Left ventricle myocardium superior (tissue), 1 donor: Measurements from ENCODE around the gene BICRA. TPM values are rescaled to one million over a fixed set of nuclear protein-coding genes. Genes with fewer than 3 reads are reported as not detected.
A peak's percentile ranks its signal among the peaks of the same experiment; 100 is the strongest.
"Not testable (repeated sequence)": the region's sequence is repeated elsewhere in the genome, so short reads cannot be mapped to it uniquely, and the experiment has no call there.

Experiments used
- ATAC-seq: fragments of 200-7000 bp; cut with Tn5 transposase; one replicate; pipeline ENCODE4 v1.9.1; 2020; ENCODE audit warnings: mild to moderate bottlenecking, moderate library complexity
- DNase-seq: peaks from one replicate; pipeline ENCODE4 v3.0.0-alpha.2; 2020
- intact Hi-C: fragments of 100-400 bp; cut with micrococcal nuclease; formaldehyde crosslinking; loops from one replicate; pipeline ENCODE4 v1.11.0; 2022
- total RNA-seq: library from RNA; stranded (reverse); fragmentation: NEBNext Ultra II Directional; extraction: Animal tissue kit (Norgen Biotek cat#: 25700); gene quantifications from one replicate; pipeline ENCODE4 v1.2.1, GENCODE V29; 2021
- donor health status: DM: no; HTN: yes; CAD: no; lungs with severe emphysema.

Gene BICRA
- total RNA-seq, 1 donor from 2014 or later: 9.5 TPM

DNA sequence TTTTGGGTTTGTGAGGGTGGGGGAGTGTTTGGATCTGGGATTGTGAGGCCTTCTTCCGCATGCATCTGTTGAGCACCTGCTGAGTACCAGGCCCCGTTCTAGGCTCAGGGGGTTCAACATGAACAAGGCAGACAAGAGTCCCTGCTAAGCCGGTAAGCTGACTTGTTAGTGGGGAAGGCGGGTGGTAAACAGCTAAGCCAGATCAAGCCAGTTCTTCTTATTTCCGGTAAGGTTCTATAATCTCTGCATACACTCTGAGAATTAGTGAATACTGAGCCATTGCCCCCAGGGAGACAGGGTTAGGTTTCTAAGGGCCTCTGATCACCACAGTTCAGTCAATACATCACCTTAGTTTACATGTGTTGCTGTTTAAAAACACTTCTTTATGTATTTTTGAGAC, 94.4 kb downstream of the BICRA start:
- DNase-seq (no peak), ATAC-seq (no peak)
- intact Hi-C loops: no loop called here

DNA sequence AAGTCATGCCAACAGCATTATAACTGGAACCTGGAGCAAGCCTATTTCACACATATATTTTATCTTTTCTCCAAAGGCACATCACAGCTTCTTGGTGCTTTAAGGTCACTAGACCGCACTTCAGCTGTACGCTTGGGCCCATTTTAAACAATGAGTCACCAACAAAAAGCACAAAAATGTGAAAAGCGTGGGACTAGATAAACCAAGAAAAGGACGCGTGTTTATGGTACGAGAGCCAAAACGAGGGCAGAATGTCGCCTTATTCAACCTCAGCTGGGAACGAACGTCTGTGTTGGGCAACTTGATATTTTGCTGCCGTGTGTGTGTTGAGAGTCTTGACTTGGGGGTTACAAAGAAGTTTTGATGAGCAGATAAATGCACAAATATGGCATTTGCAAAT, 95.1 kb downstream of the BICRA start:
- ATAC-seq: no peak
- DNase-seq: no peak
- intact Hi-C loops: no loop called here

DNA sequence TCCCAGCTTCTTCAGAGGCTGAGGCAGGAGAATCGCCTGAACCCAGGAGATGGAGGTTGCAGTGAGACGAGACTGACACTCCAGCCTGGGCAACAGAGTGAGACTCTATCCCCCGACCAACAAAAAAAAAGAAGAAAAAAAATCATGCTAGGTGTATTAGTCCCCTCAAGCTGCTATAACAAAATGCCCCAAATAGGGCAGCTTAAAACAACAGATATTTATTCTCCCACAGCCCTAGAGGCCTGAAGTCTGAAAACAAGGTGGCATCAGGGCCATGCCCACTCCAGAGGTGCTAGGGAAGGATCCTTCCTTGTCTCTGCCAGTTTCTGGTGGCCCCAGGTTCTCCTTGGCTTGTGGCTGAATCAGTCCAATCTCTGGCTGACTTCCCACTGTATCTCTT, 95.7 kb downstream of the BICRA start:
- no peak for ATAC-seq
- intact Hi-C loops: loop anchor here (5.0 kb wide), 1 partner anchor 267 kb away; no protein-coding TSS in a partner anchor
- DNase-seq: no peak

GRCh38 chr19:47707135-47707925, 98.4 kb downstream of the BICRA start:
- ATAC-seq (peak; percentile 85), DNase-seq (peak; percentile 78)
- intact Hi-C loops: loop anchor here (5.0 kb wide), 1 partner anchor 270 kb away; no protein-coding TSS in a partner anchor

- no peak for DNase-seq
- intact Hi-C loops: no loop called here
- ATAC-seq: no peak
Observed at GRCh38 chr19:47711652-47712242, 102.8 kb downstream of the BICRA start.

DNA sequence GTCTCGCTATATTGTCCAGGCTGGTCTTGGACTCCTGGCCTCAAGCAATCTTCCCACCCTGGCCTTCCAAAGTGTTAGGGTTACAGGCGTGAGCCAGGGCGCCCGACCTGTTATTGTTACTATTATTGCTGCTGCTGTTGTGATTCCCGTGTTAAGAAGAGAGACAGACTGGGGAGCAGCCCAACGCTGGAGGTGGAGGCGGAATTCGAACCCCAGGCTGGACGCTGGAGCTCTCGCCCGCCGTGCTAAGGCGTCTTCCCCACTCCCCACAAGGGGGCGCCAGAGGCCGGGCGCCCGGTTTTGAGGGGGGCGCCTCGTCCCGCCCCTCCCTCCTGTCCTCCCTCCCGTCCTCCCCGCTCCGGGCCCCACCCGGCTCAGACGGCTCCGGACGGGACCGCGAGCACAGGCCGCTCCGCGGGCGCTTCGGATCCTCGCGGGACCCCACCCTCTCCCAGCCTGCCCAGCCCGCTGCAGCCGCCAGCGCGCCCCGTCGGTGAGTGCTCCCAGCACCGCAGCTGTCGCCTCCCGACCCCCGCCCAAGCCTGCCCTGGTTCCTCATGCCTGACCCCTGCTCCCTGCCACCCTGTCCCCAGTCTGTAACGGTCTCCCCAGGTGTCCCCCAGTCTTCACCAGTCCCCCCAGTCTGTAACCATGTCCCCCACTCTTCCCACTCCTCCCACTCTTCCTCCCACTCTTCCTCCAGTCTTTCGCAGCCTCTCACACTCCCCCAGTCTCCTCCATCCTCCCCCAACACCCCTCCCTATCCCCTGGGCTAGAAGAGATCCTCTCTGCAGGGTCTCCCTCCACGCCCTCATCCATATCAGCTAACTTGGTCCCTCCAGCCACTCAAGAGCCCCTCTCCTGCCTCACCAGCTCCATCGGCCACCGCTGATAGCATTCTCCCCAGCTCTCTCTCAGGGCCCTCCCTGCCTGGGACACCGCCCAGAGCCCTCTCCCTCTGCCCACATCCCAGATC, 104.4 kb downstream of the BICRA start, which contains the start of gene EHD2:
TSS of gene EHD2 (plus strand) at position 377 of the 976 bp plus-strand sequence. CDS start 3,191 bp downstream, outside the sequence.
- intact Hi-C loops: no loop called here
- peak; percentile 85 for DNase-seq
- peak; percentile 96 for ATAC-seq

DNA sequence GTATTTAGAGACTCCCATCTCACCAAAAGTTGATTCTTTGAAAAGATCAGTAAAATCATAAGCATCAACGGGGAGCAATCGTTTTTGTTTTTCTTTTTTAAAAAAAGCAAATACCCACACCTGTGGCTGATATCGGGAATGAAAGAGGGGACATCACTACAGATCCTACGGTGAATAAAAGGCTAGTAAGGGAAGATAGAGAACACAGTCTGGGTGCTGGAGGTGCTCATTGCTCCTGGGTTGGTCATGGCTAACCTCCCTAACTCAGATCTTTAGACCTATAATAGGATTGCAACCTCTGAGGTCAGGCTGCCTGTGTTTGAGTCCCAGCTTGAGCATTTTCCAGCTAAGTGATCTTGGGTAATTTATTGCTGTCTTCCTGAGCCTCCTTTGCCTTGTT, 105.4 kb downstream of the BICRA start:
- DNase-seq: no peak
- ATAC-seq: no peak
- intact Hi-C loops: no loop called here

GRCh38 chr19:47714855-47715254, 105.9 kb downstream of the BICRA start:
- ATAC-seq, DNase-seq, intact Hi-C loops: not testable (repeated sequence)

GRCh38 chr19:47716270-47716937, 107.5 kb downstream of the BICRA start:
- DNase-seq: no peak
- intact Hi-C loops: no loop called here

DNA sequence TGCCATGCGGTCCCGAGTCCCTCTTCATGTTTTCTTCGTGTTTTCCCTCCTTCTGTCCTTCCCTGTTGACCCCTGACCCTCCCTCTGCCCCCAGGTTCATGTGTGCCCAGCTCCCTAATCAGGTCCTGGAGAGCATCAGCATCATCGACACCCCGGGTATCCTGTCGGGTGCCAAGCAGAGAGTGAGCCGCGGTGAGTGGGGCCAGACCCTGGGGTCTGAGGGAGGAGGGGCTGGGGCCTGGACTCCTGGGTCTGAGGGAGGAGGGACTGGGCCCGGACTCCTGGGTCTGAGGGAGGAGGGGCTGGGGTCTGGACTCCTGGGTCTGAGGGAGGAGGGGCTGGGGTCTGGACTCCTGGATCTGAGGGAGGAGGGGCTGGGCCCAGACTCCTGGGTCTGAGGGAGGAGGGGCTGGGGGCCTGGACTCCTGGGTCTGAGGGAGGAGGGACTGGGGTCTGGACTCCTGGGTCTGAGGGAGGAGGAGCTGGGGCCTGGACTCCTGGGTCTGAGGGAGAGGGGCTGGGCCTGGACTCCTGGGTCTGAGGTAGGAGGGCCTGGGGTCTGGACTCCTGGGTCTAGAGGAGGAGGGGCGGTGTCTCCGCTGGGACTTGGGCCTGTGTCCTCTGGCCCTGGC, 109.6 kb downstream of the BICRA start:
- ATAC-seq, DNase-seq, intact Hi-C loops: not testable (repeated sequence)

More at GRCh38 chr19:47716270-47716937, 107.5 kb downstream of the BICRA start:
- no peak for ATAC-seq

DNA sequence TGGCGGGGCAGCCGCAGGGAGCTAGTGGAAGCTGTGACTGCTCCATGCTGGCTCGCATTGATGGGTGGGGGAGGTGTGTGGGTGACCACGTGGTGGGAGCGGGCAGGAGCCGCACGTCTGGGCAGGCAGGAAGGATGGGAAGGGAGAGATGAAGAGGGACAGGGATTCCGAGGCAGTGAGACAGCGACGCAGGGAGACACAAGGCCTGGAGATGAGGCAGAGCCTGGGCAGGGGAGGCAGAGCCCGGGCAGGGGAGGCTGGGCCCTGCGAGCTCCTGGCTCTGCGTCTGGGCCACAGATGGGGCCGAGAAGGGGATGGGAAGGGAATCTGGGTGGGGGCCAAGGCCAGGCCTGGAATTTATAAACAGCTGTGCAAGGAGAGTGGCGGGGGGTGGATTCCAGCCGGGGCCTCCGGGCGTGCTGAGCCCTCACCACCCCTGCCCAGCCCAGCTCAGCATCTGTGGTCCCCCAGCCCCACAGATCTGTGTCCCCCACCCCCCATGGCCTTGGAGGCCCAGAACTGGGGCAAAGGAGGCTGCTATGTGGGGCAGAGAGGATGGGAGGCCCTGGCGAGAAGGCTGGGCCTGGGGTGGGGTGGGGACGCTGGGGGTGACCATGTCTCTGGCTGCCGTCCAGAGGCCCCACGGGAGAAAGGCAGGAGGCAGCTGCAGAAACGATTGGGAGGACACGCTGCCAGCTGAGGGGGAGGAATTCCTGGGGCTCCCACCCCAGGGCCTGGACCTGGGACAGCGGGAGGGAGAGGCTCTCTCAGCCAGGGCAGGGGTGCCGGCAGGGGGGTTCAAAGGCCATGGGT, 110.3 kb downstream of the BICRA start:
- intact Hi-C loops: no loop called here
- peak; percentile 83 for ATAC-seq
- peak; percentile 92 for DNase-seq

- ATAC-seq: no peak
- intact Hi-C loops: no loop called here
- DNase-seq: no peak
Observed at GRCh38 chr19:47720669-47721422, 111.9 kb downstream of the BICRA start.

DNA sequence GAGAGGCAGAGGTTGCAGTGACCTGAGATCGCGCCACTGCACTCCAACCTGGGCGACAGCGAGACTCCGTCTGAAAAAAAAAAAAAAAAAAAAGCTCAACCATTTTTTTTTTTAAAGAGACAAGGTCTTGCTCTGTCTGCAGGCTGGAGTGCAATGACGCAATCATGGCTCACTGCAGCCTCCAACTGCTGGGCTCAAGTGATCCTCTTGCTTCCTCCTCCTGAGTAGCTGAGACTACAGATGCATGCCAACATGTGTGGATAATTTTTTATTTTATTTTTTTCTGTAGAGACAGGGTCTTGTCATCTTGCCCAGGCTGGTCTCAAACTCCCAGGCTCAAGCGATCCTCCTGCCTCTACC, 114.6 kb downstream of the BICRA start:
- DNase-seq (peak; percentile 69), ATAC-seq (peak; percentile 15)
- intact Hi-C loops: no loop called here

DNA sequence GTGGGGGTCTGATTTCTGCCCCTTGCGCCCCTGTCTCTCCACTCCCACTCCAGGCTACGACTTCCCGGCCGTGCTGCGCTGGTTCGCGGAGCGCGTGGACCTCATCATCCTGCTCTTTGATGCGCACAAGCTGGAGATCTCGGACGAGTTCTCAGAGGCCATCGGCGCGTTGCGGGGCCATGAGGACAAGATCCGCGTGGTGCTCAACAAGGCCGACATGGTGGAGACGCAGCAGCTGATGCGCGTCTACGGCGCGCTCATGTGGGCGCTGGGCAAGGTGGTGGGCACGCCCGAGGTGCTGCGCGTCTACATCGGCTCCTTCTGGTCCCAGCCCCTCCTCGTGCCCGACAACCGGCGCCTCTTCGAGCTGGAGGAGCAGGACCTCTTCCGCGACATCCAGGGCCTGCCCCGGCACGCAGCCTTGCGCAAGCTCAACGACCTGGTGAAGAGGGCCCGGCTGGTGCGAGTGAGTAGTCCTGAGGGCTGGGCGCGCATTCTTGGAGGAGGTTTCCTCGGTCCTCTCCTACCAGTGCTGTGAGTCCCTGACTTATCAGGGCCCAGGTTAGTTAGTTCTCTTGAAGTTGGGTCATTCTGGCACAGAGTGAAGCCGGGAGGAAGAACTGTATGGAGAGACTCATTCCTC, 116.9 kb downstream of the BICRA start:
- DNase-seq: no peak
- intact Hi-C loops: no loop called here
- ATAC-seq: no peak

DNA sequence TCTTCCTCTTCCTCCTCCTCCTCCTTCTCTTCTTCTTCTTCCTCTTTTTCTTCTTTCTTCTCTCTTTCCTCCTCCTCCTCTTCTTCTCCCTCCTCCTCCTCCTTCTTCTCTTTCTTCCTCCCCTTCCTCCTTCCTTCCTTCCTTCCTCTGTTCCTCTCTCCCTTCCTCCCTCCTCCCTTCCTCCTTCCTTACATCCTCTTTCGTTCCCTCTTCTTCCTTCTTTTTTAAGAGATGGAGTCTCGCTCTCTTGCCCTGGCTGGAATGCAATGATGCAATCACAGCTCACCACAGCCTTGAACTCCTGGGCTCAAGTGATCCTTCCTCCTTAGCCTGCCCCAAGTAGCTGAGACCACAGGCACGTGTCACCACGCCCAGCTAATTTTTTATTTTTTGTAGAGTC, 117.5 kb downstream of the BICRA start:
- no peak for ATAC-seq
- DNase-seq: no peak
- intact Hi-C loops: no loop called here

GRCh38 chr19:47728295-47728694, 119.4 kb downstream of the BICRA start:
- DNase-seq, intact Hi-C loops, ATAC-seq: not testable (repeated sequence)

DNA sequence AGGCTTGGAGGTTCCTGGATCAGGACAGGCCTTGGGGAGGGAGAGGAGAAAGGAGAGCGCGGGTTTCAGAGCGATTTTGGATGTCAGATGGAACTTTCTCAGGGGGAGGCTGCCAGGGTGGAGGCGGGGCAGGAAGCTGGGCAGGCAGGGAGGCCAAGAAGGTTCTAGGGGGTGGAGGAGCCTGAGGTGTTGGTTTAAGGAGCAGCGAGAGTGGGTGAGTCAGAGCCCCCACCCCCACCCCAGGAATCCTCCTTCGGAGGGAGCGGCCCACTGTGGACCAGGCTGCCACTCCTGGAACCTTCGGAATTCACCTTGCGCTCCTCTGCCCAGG, 120.5 kb downstream of the BICRA start:
- intact Hi-C loops: no loop called here
- peak; percentile 66 for DNase-seq
- peak; percentile 79 for ATAC-seq
